Endothelial cell of umbilical vein (primary cell): ENCODE results near the gene FOXL1. TPM values are rescaled to one million over a fixed set of nuclear protein-coding genes. Genes with fewer than 3 reads are reported as not detected.

Experiments used
- BruUV-seq: library from RNA; stranded (reverse); fragments of 400-500 nt; replicated peaks from 2 replicates; lab custom pipeline; 2021; lab: Mats Ljungman, UMichigan
- CTCF ChIA-PET: fragments of 300-600, 350-600 bp; sonication (Branson Sonifier 250); formaldehyde crosslinking; loops from one replicate; lab custom pipeline; 2021; ENCODE audit warnings: antibody characterized with exemption, inconsistent platforms; lab: Charles Lee
- POLR2A ChIA-PET: fragments of 300-600, 350-600 bp; sonication (Branson Sonifier 250); formaldehyde crosslinking; loops from one replicate; lab custom pipeline; 2021; ENCODE audit warnings: antibody characterized with exemption, inconsistent platforms; lab: Charles Lee
- DNase-seq: peaks from one replicate; pipeline ENCODE4 v3.0.0-alpha.2; 2011; ENCODE audit warnings: low read depth, low spot score
- FAIRE-seq: peaks from 2 replicates; lab custom pipeline; 2011; peaks lifted over from hg19 to GRCh38; lab: Jason Lieb, UNC
- H2AFZ ChIP-seq: 2 replicates; pipeline ENCODE4 v1.6.0; 2012; ENCODE audit warnings: low read depth, low read length, control low read depth, inconsistent platforms
- H3K27ac ChIP-seq: 2 replicates; pipeline ENCODE4 v1.5.1; 2011; ENCODE audit warnings: low read depth, mild to moderate bottlenecking, control low read depth, low read length, moderate library complexity; ENCODE audit not compliant: insufficient read depth
- H3K27me3 ChIP-seq, 2 experiments: 2 replicates each; pipeline versions ENCODE4 v1.6.0 to v1.6.1; 2011; ENCODE audit warnings: low read length in 2 of 2, mixed read lengths in 1 of 2; ENCODE audit not compliant: control insufficient read depth in 2 of 2, insufficient read depth in 2 of 2
- H3K36me3 ChIP-seq, 2 experiments: 2 replicates in 1 of 2; 3 replicates in 1 of 2; pipeline ENCODE4 v1.5.1; 2011; ENCODE audit warnings: low read length in 2 of 2, mild to moderate bottlenecking in 1 of 2, moderate library complexity in 1 of 2; ENCODE audit not compliant: control insufficient read depth in 2 of 2, insufficient read depth in 2 of 2; ENCODE audit errors: extremely low read depth in 1 of 2
- H3K4me1 ChIP-seq: 3 replicates; pipeline ENCODE4 v1.5.1; 2011; ENCODE audit warnings: mild to moderate bottlenecking, low read length; ENCODE audit not compliant: control insufficient read depth, insufficient read depth; ENCODE audit errors: extremely low read depth
- H3K4me2 ChIP-seq: 2 replicates; pipeline ENCODE4 v1.6.1; 2011; ENCODE audit warnings: low read length, control low read depth, mixed read lengths; ENCODE audit not compliant: insufficient read depth
- H3K4me3 ChIP-seq, 3 experiments: fragments of 200-600 bp in 1 of 3; sonication (generic), shearing (Covaris generic) in 1 of 3; replicated peaks in 1 of 3; 2 replicates each; pipeline ENCODE4 v1.5.1; 2011 to 2016; ENCODE audit warnings: control low read depth in 3 of 3, low read length in 3 of 3, mild to moderate bottlenecking in 2 of 3, inconsistent platforms in 1 of 3, low read depth in 1 of 3, moderate library complexity in 1 of 3; ENCODE audit not compliant: insufficient read depth in 1 of 3
- H3K79me2 ChIP-seq: 2 replicates; pipeline ENCODE4 v1.6.0; 2012; ENCODE audit warnings: low read length, inconsistent platforms; ENCODE audit not compliant: control insufficient read depth, insufficient read depth
- H3K9ac ChIP-seq: replicated peaks from 2 replicates; pipeline ENCODE3; 2011; ENCODE audit warnings: low read length, control low read depth; ENCODE audit not compliant: insufficient read depth; ENCODE audit errors: extremely low read depth
- H3K9me1 ChIP-seq: replicated peaks from 3 replicates; pipeline ENCODE4 v1.6.0; 2011; ENCODE audit warnings: mild to moderate bottlenecking, low read length; ENCODE audit not compliant: control insufficient read depth, insufficient read depth; ENCODE audit errors: extremely low read depth
- H3K9me3 ChIP-seq: replicated peaks from 2 replicates; pipeline ENCODE4 v1.5.1; 2012; ENCODE audit warnings: low read length, inconsistent platforms; ENCODE audit not compliant: control insufficient read depth, insufficient read depth
- H4K20me1 ChIP-seq: replicated peaks from 2 replicates; pipeline ENCODE3; 2011; ENCODE audit warnings: mild to moderate bottlenecking, low read length; ENCODE audit not compliant: control insufficient read depth, insufficient read depth; ENCODE audit errors: extremely low read depth
- EZH2 ChIP-seq: IDR thresholded peaks from 2 replicates; pipeline ENCODE4 v1.6.1; 2012; ENCODE audit warnings: borderline replicate concordance, low read depth, mild to moderate bottlenecking, moderate library complexity, low read length, inconsistent platforms; ENCODE audit not compliant: severe bottlenecking
- FOS ChIP-seq: IDR thresholded peaks from 2 replicates; pipeline ENCODE4 v1.6.1; 2011; ENCODE audit warnings: mild to moderate bottlenecking, low read length, moderate library complexity, borderline replicate concordance; ENCODE audit not compliant: insufficient read depth
- GATA2 ChIP-seq: IDR thresholded peaks from 2 replicates; pipeline ENCODE4 v1.7.0; 2011; ENCODE audit warnings: low read depth, mild to moderate bottlenecking, moderate library complexity, mixed read lengths, low read length; ENCODE audit not compliant: insufficient read length, insufficient read depth
- JUN ChIP-seq: IDR thresholded peaks from 2 replicates; pipeline ENCODE4 v1.6.1; 2011; ENCODE audit warnings: borderline replicate concordance, low read depth; ENCODE audit not compliant: insufficient read length, insufficient read depth
- MAX ChIP-seq: IDR thresholded peaks from 2 replicates; pipeline ENCODE4 v1.6.1; 2011; ENCODE audit not compliant: insufficient read depth, insufficient read length
- MYC ChIP-seq: IDR thresholded peaks from one replicate; pipeline ENCODE4 v1.6.1; 2011; ENCODE audit warnings: mild to moderate bottlenecking, low read depth, low read length
- POLR2A ChIP-seq: IDR thresholded peaks from 2 replicates; pipeline ENCODE4 v1.6.1; 2012; ENCODE audit warnings: low read depth, mild to moderate bottlenecking, control low read depth, low read length
- POLR2AphosphoS5 ChIP-seq: IDR thresholded peaks from 2 replicates; pipeline ENCODE4 v1.6.1; 2012; ENCODE audit warnings: low read depth, mild to moderate bottlenecking, control low read depth, low read length, moderate library complexity; ENCODE audit not compliant: insufficient read depth
- dilution Hi-C: fragments of 300-500 bp; cut with MboI; formaldehyde crosslinking; loops from one replicate; pipeline ENCODE4 v1.15.0; 2019; ENCODE audit warnings: low sequenced_read_pairs; ENCODE audit not compliant: extremely low pct_ligation_motif_present
- intact Hi-C: fragments of 100-400 bp; cut with micrococcal nuclease; formaldehyde crosslinking; loops from one replicate; pipeline ENCODE4 v1.10.0; 2022
- polyA plus RNA-seq, 4 experiments: library from polyadenylated mRNA; depleted of rRNA in 3 of 4; stranded (reverse) in 3 of 4; unstranded in 1 of 4; fragments of >200 nt; gene quantifications; 2 replicates each; pipeline versions ENCODE4 v1.2.1 to v1.2.3, GENCODE V29; 2011 to 2012; ENCODE audit warnings: missing spikeins in 1 of 4
- total RNA-seq: library from RNA; stranded (reverse); gene quantifications from 2 replicates; pipeline ENCODE4 v1.2.3, GENCODE V29; 2021
- TF ChIP-seq, protein P1 (sequence below), 2 donors: IDR thresholded peaks; 1 replicate in 1 of 2; 2 replicates in 1 of 2; pipeline ENCODE4 v1.5.1; 2011; ENCODE audit warnings: low read length in 2 of 2, mild to moderate bottlenecking in 2 of 2, moderate library complexity in 2 of 2, control low read depth in 1 of 2, inconsistent platforms in 1 of 2, low read depth in 1 of 2; ENCODE audit not compliant: insufficient read depth in 1 of 2; ENCODE audit errors: extremely low read depth in 1 of 2

FOXL1 gene
- total and polyA plus RNA-seq, 2 donors (not counting 3 experiments of a cell fraction or from before 2014, with no cell fraction given), result 2.8 to 3.8 TPM

GRCh38 chr16:86630471-86630870 is 52.1 kb downstream of the FOXL1 start:
- no peaks in the 10 kb centered on the region for H4K20me1 ChIP-seq
- H3K27ac ChIP-seq, result no peak overlapping the region
- intact Hi-C loops, result no loop called here
- DNase-seq, result no peak
- no TSS peak for BruUV-seq
- dilution Hi-C loops, result no loop called here
- H3K79me2 ChIP-seq, result no peaks in the 10 kb centered on the region
- H3K4me1 ChIP-seq, result peaks cover 9% of the 10 kb centered on the region
- no peak overlapping the region for H3K4me3 ChIP-seq
- no peaks in the 10 kb centered on the region for H3K36me3 ChIP-seq
- H3K27me3 ChIP-seq, result no peaks in the 10 kb centered on the region
- TF ChIP-seq GATA2 (no peak), POLR2AphosphoS5 (no peak), MAX (no peak), EZH2 (no peak), JUN (no peak), POLR2A (no peak), MYC (no peak), FOS (no peak)
- TF ChIP-seq, protein P1, sequence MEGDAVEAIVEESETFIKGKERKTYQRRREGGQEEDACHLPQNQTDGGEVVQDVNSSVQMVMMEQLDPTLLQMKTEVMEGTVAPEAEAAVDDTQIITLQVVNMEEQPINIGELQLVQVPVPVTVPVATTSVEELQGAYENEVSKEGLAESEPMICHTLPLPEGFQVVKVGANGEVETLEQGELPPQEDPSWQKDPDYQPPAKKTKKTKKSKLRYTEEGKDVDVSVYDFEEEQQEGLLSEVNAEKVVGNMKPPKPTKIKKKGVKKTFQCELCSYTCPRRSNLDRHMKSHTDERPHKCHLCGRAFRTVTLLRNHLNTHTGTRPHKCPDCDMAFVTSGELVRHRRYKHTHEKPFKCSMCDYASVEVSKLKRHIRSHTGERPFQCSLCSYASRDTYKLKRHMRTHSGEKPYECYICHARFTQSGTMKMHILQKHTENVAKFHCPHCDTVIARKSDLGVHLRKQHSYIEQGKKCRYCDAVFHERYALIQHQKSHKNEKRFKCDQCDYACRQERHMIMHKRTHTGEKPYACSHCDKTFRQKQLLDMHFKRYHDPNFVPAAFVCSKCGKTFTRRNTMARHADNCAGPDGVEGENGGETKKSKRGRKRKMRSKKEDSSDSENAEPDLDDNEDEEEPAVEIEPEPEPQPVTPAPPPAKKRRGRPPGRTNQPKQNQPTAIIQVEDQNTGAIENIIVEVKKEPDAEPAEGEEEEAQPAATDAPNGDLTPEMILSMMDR (IDR thresholded peaks at IDR 0.05; ENCODE audit: extremely low read depth in 1 of 2, insufficient read depth in 1 of 2, low read depth in 1 of 2, low read length in 2 of 2), result no peak
- ChIA-PET CTCF (interaction anchor here (0.8 to 1.5 kb wide), 2 partner anchors 22 to 244 kb away, joined by 3 read pairs; no protein-coding TSS in a partner anchor), POLR2A (no interaction called here)
- H3K9ac ChIP-seq, result no peak overlapping the region
- no peak overlapping the region for H2AFZ ChIP-seq
- H3K9me1 ChIP-seq, result no peaks in the 10 kb centered on the region
- H3K4me2 ChIP-seq, result no peak overlapping the region
- no peak for FAIRE-seq
- no peaks in the 10 kb centered on the region for H3K9me3 ChIP-seq
